ENCODE data around the gene AGBL5. TPM values are rescaled to one million over a fixed set of nuclear protein-coding genes. Genes with fewer than 3 reads are reported as not detected.
"Not testable (repeated sequence)": the region's sequence is repeated elsewhere in the genome, so short reads cannot be mapped to it uniquely, and the experiment has no call there.

Gene AGBL5
- total and polyA plus RNA-seq, 2 donors (not counting 1 experiment from before 2014, with no cell fraction given), result 19.8 to 20.9 TPM

DNA sequence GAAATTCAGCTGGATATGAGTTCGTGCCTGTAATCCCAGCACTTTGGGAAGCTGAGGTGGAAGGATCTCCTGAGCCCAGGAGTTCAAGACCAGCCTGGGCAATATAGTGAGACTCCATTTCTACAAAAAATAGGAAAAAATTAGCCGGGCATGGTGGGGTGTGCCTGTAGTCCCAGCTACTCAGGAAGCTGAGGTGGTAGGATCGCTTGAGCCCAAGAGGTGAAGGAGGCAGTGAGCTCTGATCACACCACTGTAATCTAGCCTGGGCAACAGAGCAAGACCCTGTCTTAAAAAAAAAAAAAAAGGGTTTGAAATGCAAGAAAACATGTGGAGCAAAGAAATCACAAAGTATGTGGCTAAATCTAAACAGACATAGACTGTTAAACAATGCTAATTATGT, 57.6 kb downstream of the AGBL5 start:
- TF ChIP-seq, protein P1, sequence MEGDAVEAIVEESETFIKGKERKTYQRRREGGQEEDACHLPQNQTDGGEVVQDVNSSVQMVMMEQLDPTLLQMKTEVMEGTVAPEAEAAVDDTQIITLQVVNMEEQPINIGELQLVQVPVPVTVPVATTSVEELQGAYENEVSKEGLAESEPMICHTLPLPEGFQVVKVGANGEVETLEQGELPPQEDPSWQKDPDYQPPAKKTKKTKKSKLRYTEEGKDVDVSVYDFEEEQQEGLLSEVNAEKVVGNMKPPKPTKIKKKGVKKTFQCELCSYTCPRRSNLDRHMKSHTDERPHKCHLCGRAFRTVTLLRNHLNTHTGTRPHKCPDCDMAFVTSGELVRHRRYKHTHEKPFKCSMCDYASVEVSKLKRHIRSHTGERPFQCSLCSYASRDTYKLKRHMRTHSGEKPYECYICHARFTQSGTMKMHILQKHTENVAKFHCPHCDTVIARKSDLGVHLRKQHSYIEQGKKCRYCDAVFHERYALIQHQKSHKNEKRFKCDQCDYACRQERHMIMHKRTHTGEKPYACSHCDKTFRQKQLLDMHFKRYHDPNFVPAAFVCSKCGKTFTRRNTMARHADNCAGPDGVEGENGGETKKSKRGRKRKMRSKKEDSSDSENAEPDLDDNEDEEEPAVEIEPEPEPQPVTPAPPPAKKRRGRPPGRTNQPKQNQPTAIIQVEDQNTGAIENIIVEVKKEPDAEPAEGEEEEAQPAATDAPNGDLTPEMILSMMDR (conservative IDR thresholded peaks at IDR 0.05 in 1 of 2, IDR thresholded peaks at IDR 0.05 in 1 of 2; ENCODE audit: low read depth in 1 of 2, low read length in 2 of 2), result no peak
- TF ChIP-seq EZH2 (IDR thresholded peaks at IDR 0.05; ENCODE audit: low read length, missing control alignments), result no peak
- Histone ChIP-seq H3K9ac (ENCODE audit: insufficient read depth, low read length) (no peak overlapping the region), H3K27ac (ENCODE audit: insufficient read depth, low read length) (no peak overlapping the region), H3K27me3 (ENCODE audit: control insufficient read depth, insufficient read depth, low read length) (peaks cover 4% of the 10 kb centered on the region), H3K36me3 (ENCODE audit: control insufficient read depth, insufficient read depth, low read length) (no peaks in the 10 kb centered on the region), H2AFZ (ENCODE audit: low read length) (no peak overlapping the region), H3K79me2 (ENCODE audit: control insufficient read depth, insufficient read depth, low read length) (no peaks in the 10 kb centered on the region), H3K4me3 (replicated peaks in 1 of 4; ENCODE audit: control extremely low read depth in 1 of 4, insufficient read depth in 1 of 4, low read depth in 3 of 4, low read length in 4 of 4) (no peak overlapping the region), H3K4me2 (ENCODE audit: extremely low read depth, insufficient read depth, low read length) (no peak overlapping the region), H4K20me1 (ENCODE audit: control insufficient read depth, extremely low read depth, insufficient read depth, low read length) (no peaks in the 10 kb centered on the region), H3K9me3 (ENCODE audit: control insufficient read depth, insufficient read depth, low read depth, low read length) (no peaks in the 10 kb centered on the region), H3K4me1 (ENCODE audit: control insufficient read depth, extremely low read depth, insufficient read depth, low read length) (no peaks in the 10 kb centered on the region)
- no peak for DNase-seq (ENCODE audit: low read depth in 2 of 2)

DNA sequence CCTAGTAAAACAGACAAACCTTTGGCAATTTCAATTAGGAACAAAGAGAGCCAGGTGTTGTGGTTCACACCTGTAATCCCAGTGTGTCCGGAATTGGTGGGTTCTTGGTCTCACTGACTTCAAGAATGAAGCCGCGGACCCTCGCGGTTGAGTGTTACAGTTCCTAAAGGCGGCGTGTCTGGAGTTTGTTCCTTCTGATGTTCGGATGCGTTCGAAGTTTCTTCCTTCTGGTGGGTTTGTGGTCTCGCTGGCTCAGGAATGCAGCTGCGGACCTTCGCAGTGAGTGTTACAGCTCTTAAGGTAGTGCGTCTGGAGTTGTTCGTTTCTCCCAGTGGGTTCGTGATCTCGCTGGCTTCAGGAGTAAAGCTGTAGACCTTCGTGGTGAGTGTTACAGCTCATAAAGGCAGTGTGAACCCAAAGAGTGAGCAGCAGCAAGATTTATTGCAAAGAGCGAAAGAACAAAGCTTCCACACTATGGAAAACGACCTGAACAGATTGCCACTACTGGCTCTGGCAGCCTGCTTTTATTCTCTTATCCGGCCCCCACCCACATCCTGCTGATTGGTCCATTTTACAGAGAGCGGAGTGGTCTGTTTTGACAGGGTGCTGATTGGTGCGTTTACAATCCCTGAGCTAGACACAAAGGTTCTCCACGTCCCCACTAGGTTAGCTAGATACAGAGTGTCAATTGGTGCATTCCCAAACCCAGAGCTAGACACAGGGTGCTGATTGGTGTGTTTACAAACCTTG, 59.3 kb downstream of the AGBL5 start:
- H3K27ac ChIP-seq (ENCODE audit: insufficient read depth, low read length), result not testable (repeated sequence)

DNA sequence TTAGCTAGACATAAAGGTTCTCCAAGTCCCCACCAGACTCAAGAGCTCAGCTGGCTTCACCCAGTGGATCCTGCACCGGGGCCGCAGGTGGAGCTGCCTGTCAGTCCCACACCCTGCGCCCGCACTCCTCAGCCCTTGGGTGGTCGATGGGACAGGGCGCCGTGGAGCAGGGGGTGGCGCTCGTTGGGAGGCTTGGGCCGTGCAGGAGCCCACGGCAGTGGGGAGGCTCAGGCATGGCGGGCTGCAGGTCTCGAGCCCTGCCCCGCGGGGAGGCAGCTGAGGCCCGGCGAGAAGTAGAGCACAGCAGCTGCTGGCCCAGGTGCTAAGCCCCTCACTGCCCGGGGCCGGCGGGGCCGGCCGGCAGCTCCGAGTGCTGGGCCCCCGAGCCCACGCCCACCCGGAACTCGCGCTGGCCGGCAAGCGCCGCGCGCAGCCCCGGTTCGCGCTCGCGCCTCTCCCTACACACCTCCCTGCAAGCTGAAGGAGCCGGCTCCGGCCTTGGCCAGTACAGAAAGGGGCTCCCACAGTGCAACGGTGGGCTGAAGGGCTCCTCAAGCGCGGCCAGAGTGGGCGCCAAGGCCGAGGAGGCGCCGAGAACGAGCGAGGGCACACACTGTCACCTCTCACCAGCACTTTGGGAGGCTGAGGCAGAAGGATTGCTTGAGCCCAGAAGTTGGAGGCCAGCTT, 60.1 kb downstream of the AGBL5 start:
- H3K9me3 ChIP-seq (ENCODE audit: control insufficient read depth, insufficient read depth, low read depth, low read length); H3K79me2 ChIP-seq (ENCODE audit: control insufficient read depth, insufficient read depth, low read length); H3K27me3 ChIP-seq (ENCODE audit: control insufficient read depth, insufficient read depth, low read length); H4K20me1 ChIP-seq (ENCODE audit: control insufficient read depth, extremely low read depth, insufficient read depth, low read length); H3K36me3 ChIP-seq (ENCODE audit: control insufficient read depth, insufficient read depth, low read length); H3K4me2 ChIP-seq (ENCODE audit: extremely low read depth, insufficient read depth, low read length); DNase-seq (ENCODE audit: low read depth in 2 of 2); H3K4me3 ChIP-seq (replicated peaks in 1 of 4; ENCODE audit: control extremely low read depth in 1 of 4, insufficient read depth in 1 of 4, low read depth in 3 of 4, low read length in 4 of 4); H3K9ac ChIP-seq (ENCODE audit: insufficient read depth, low read length); H3K27ac ChIP-seq (ENCODE audit: insufficient read depth, low read length); H2AFZ ChIP-seq (ENCODE audit: low read length); H3K4me1 ChIP-seq (ENCODE audit: control insufficient read depth, extremely low read depth, insufficient read depth, low read length): not testable (repeated sequence)

More for the DNA sequence above, 59.3 kb downstream of the AGBL5 start:
- not testable (repeated sequence) for H3K4me3 ChIP-seq (replicated peaks in 1 of 4; ENCODE audit: control extremely low read depth in 1 of 4, insufficient read depth in 1 of 4, low read depth in 3 of 4, low read length in 4 of 4); H3K9me3 ChIP-seq (ENCODE audit: control insufficient read depth, insufficient read depth, low read depth, low read length); H3K27me3 ChIP-seq (ENCODE audit: control insufficient read depth, insufficient read depth, low read length); H3K36me3 ChIP-seq (ENCODE audit: control insufficient read depth, insufficient read depth, low read length); H3K9ac ChIP-seq (ENCODE audit: insufficient read depth, low read length); H3K4me1 ChIP-seq (ENCODE audit: control insufficient read depth, extremely low read depth, insufficient read depth, low read length); H2AFZ ChIP-seq (ENCODE audit: low read length); H4K20me1 ChIP-seq (ENCODE audit: control insufficient read depth, extremely low read depth, insufficient read depth, low read length); H3K4me2 ChIP-seq (ENCODE audit: extremely low read depth, insufficient read depth, low read length); DNase-seq (ENCODE audit: low read depth in 2 of 2); H3K79me2 ChIP-seq (ENCODE audit: control insufficient read depth, insufficient read depth, low read length)

DNA sequence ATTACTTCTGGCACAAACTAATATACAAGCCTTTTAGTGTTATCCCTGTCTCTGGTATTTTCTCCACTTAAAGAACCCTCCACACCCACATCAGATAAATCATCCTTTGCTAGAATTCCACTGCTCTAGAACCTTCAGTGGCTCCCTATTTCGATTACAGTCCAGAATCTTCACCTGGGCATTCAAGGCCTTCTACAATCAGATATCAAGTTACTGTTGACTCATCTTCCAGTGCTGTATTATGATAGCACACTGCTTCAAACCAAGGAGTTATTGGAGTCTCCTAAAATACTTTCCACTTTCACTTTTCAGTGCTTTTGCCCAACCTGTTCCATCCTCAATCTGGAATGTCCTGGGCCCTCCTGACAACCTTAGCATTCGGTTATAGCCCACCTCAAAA, 64.1 kb downstream of the AGBL5 start:
- peaks cover 24% of the 10 kb centered on the region for H3K27me3 ChIP-seq (ENCODE audit: control insufficient read depth, insufficient read depth, low read length)
- H3K4me2 ChIP-seq (ENCODE audit: extremely low read depth, insufficient read depth, low read length), result no peak overlapping the region
- no peak overlapping the region for H3K9ac ChIP-seq (ENCODE audit: insufficient read depth, low read length)
- H4K20me1 ChIP-seq (ENCODE audit: control insufficient read depth, extremely low read depth, insufficient read depth, low read length), result no peaks in the 10 kb centered on the region
- H2AFZ ChIP-seq (ENCODE audit: low read length), result no peak overlapping the region
- H3K27ac ChIP-seq (ENCODE audit: insufficient read depth, low read length), result no peak overlapping the region
- no peak overlapping the region for H3K4me3 ChIP-seq (replicated peaks in 1 of 4; ENCODE audit: control extremely low read depth in 1 of 4, insufficient read depth in 1 of 4, low read depth in 3 of 4, low read length in 4 of 4)
- TF ChIP-seq, protein P1 (conservative IDR thresholded peaks at IDR 0.05 in 1 of 2, IDR thresholded peaks at IDR 0.05 in 1 of 2; ENCODE audit: low read depth in 1 of 2, low read length in 2 of 2), result no peak
- no peak for TF ChIP-seq EZH2 (IDR thresholded peaks at IDR 0.05; ENCODE audit: low read length, missing control alignments)
- H3K36me3 ChIP-seq (ENCODE audit: control insufficient read depth, insufficient read depth, low read length), result no peaks in the 10 kb centered on the region
- no peak for DNase-seq (ENCODE audit: low read depth in 2 of 2)
- no peaks in the 10 kb centered on the region for H3K9me3 ChIP-seq (ENCODE audit: control insufficient read depth, insufficient read depth, low read depth, low read length)
- no peaks in the 10 kb centered on the region for H3K79me2 ChIP-seq (ENCODE audit: control insufficient read depth, insufficient read depth, low read length)
- no peaks in the 10 kb centered on the region for H3K4me1 ChIP-seq (ENCODE audit: control insufficient read depth, extremely low read depth, insufficient read depth, low read length)

Measured in fibroblast of lung (primary cell).